Astrocyte of the cerebellum (primary cell): ENCODE results near the gene CHKA.

Source experiments
- DNase-seq: peaks from one replicate; pipeline ENCODE4 v3.0.0-alpha.2; 2011; ENCODE audit warnings: low read depth
- H3K4me3 ChIP-seq: 2 replicates; pipeline ENCODE4 v1.5.1; 2011; ENCODE audit warnings: mild to moderate bottlenecking, low read depth, low read length, moderate library complexity
- in situ Hi-C: cut with HindIII; loops from 2 replicates; pipeline ENCODE4 v1.10.0; 2017; ENCODE audit warnings: low sequenced_read_pairs
- TF ChIP-seq, protein P1 (sequence below): IDR thresholded peaks from 2 replicates; pipeline ENCODE4 v1.5.1; 2012; ENCODE audit warnings: low read length, low read depth, moderate library complexity, mild to moderate bottlenecking; ENCODE audit errors: missing control alignments

Gene CHKA

GRCh38 chr11:68017980-68018729 lies 103.0 kb downstream of the CHKA start:
- H3K4me3 ChIP-seq: no peak overlapping the region
- DNase-seq: no peak
- in situ Hi-C loops: no loop called here
- TF ChIP-seq, protein P1, sequence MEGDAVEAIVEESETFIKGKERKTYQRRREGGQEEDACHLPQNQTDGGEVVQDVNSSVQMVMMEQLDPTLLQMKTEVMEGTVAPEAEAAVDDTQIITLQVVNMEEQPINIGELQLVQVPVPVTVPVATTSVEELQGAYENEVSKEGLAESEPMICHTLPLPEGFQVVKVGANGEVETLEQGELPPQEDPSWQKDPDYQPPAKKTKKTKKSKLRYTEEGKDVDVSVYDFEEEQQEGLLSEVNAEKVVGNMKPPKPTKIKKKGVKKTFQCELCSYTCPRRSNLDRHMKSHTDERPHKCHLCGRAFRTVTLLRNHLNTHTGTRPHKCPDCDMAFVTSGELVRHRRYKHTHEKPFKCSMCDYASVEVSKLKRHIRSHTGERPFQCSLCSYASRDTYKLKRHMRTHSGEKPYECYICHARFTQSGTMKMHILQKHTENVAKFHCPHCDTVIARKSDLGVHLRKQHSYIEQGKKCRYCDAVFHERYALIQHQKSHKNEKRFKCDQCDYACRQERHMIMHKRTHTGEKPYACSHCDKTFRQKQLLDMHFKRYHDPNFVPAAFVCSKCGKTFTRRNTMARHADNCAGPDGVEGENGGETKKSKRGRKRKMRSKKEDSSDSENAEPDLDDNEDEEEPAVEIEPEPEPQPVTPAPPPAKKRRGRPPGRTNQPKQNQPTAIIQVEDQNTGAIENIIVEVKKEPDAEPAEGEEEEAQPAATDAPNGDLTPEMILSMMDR: no peak

DNA sequence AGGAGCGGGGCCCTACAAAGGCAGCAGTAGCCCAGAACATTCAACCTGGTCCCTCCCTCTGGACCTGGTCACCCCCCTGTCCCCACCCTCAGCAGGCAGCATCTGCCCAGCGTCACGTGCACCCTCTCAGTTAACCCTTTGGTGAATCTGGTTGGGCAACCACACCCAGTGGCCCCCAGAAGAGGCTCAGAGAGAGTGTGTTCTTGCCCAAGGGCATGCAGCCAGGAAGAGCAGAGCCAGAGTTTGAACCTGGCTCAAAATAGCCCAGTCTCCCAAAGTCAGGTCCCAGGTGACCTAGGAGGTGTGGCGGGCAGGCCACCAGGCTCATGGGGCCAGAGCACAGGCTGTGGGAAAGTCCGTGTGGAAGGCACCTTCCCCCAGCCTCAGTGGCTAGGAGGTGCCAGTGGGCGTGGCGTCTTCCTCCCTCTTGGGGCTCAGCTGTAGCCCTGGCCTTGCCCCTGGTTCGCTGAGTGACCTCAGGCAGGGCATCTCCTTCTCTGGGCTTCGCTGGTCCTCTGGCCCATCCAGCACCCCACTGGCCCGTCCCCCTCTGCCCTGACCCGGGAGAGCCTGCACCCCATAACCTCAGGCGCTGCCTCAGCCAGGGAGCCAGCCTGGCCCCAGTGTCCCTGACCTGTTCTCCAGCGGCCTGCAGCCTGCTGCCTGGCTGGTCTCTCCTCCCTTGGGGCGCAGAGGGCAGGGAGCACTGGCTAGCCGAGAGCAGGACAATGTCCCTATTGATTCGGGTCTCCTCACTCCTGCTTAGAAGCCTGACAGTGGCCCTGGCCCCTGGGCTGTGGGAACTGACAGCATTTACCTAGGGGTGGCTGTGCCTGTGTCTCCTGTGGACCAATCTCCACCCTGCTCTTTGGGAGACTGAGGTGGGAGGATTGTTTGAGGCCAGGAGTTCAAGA lies 104.0 kb downstream of the CHKA start:
- H3K4me3 ChIP-seq: no peak overlapping the region
- in situ Hi-C loops: no loop called here
- DNase-seq: no peak
- TF ChIP-seq, protein P1: no peak

GRCh38 chr11:68016161-68016903 lies 104.9 kb downstream of the CHKA start:
- TF ChIP-seq, protein P1: no peak
- H3K4me3 ChIP-seq: no peak overlapping the region
- in situ Hi-C loops: no loop called here

GRCh38 chr11:68015467-68015866 lies 105.7 kb downstream of the CHKA start:
- TF ChIP-seq, protein P1: no peak
- in situ Hi-C loops: no loop called here
- no peak overlapping the region for H3K4me3 ChIP-seq
- DNase-seq: no peak

More at GRCh38 chr11:68016161-68016903, 104.9 kb downstream of the CHKA start:
- no peak for DNase-seq

DNA sequence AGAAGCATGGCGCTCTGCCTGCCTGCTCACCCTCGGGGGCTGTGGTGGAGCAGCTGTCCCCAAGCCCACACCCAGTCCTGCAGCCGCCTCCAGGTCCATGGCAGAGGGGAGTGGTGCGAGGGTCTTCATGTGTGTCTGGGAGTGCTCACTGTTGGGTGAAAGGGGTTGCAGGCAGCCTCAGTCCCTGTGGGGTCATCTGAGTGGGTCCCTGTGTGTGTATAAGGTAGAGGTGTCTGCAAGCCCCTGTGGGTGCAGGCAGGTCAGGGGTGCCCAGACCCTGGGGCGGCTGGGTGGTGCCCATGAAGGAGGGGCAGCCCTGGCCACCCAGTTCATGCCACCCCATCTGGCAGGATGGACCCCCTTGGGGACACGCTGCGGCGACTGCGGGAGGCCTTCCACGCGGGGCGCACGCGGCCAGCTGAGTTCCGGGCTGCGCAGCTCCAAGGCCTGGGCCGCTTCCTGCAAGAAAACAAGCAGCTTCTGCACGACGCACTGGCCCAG lies 106.2 kb downstream of the CHKA start:
- TF ChIP-seq, protein P1: no peak
- DNase-seq: no peak
- no peak overlapping the region for H3K4me3 ChIP-seq
- in situ Hi-C loops: no loop called here

GRCh38 chr11:68014157-68014946 lies 106.8 kb downstream of the CHKA start:
- no peak overlapping the region for H3K4me3 ChIP-seq
- peak; percentile 53 for DNase-seq
- TF ChIP-seq, protein P1: no peak
- in situ Hi-C loops: no loop called here
